Activated naive CD4-positive, alpha-beta T cell treated with anti-CD3 and anti-CD28 coated beads, Interleukin-2, amount 10 ng/mL, durations not matched to agents 7 days and 5 days (primary cell): Measurements from ENCODE around the gene SCUBE1.
A peak's percentile ranks its signal among the peaks of the same experiment; 100 is the strongest.
"Not testable (repeated sequence)": the region's sequence is repeated elsewhere in the genome, so short reads cannot be mapped to it uniquely, and the experiment has no call there.

Experiments
- CTCF ChIA-PET: fragments of 350-600 bp; sonication (Branson Sonifier 250); formaldehyde crosslinking; loops from one replicate; lab custom pipeline; 2021; ENCODE audit warnings: antibody characterized with exemption; lab: Charles Lee
- DNase-seq: peaks from one replicate; pipeline ENCODE4 v3.0.0-alpha.2; 2020
- H3K27ac Mint-ChIP-seq: one replicate; pipeline ENCODE4 v1.8.0; 2021; ENCODE audit warnings: mild to moderate bottlenecking, moderate library complexity, mixed read lengths
- H3K27me3 Mint-ChIP-seq: one replicate; pipeline ENCODE4 v1.8.0; 2021; ENCODE audit warnings: mild to moderate bottlenecking, mixed read lengths
- H3K36me3 Mint-ChIP-seq: one replicate; pipeline ENCODE4 v1.8.0; 2021; ENCODE audit warnings: mixed read lengths
- H3K4me1 Mint-ChIP-seq: one replicate; pipeline ENCODE4 v1.8.0; 2021; ENCODE audit warnings: mixed read lengths
- H3K4me3 Mint-ChIP-seq: one replicate; pipeline ENCODE4 v1.8.0; 2021; ENCODE audit warnings: mild to moderate bottlenecking, moderate library complexity, mixed read lengths
- H3K9me3 Mint-ChIP-seq: one replicate; pipeline ENCODE4 v1.8.0; 2021; ENCODE audit warnings: mixed read lengths

The SCUBE1 gene

GRCh38 chr22:43287441-43287840 lies 55.7 kb downstream of the SCUBE1 start:
- H3K4me1 Mint-ChIP-seq: peaks cover 17% of the 10 kb centered on the region
- peaks cover 21% of the 10 kb centered on the region for H3K27me3 Mint-ChIP-seq
- no peaks in the 10 kb centered on the region for H3K9me3 Mint-ChIP-seq
- CTCF ChIA-PET: interaction anchor here (4.0 kb wide), 1 partner anchor 59 kb away, joined by 19 read pairs; no protein-coding TSS in a partner anchor
- no peak overlapping the region for H3K27ac Mint-ChIP-seq
- H3K36me3 Mint-ChIP-seq: no peaks in the 10 kb centered on the region
- H3K4me3 Mint-ChIP-seq: no peak overlapping the region
- DNase-seq: no peak

GRCh38 chr22:43281394-43281793 lies 61.8 kb downstream of the SCUBE1 start:
- Mint-ChIP-seq H3K4me3 (no peak overlapping the region), H3K36me3 (no peaks in the 10 kb centered on the region), H3K27ac (no peak overlapping the region), H3K27me3 (peaks cover 20% of the 10 kb centered on the region), H3K4me1 (peaks cover 3% of the 10 kb centered on the region), H3K9me3 (no peaks in the 10 kb centered on the region)
- no peak for DNase-seq
- CTCF ChIA-PET: interaction anchor here (1.0 kb wide), 1 partner anchor 50 kb away, joined by 3 read pairs; no protein-coding TSS in a partner anchor

GRCh38 chr22:43280523-43280886 lies 62.7 kb downstream of the SCUBE1 start:
- H3K9me3 Mint-ChIP-seq, H3K36me3 Mint-ChIP-seq, DNase-seq, H3K27ac Mint-ChIP-seq, H3K4me1 Mint-ChIP-seq, H3K4me3 Mint-ChIP-seq: not testable (repeated sequence)
- CTCF ChIA-PET: interaction anchor here (1.0 kb wide), 1 partner anchor 49 kb away, joined by 3 read pairs; no protein-coding TSS in a partner anchor
- H3K27me3 Mint-ChIP-seq: peaks cover 20% of the 10 kb centered on the region

DNA sequence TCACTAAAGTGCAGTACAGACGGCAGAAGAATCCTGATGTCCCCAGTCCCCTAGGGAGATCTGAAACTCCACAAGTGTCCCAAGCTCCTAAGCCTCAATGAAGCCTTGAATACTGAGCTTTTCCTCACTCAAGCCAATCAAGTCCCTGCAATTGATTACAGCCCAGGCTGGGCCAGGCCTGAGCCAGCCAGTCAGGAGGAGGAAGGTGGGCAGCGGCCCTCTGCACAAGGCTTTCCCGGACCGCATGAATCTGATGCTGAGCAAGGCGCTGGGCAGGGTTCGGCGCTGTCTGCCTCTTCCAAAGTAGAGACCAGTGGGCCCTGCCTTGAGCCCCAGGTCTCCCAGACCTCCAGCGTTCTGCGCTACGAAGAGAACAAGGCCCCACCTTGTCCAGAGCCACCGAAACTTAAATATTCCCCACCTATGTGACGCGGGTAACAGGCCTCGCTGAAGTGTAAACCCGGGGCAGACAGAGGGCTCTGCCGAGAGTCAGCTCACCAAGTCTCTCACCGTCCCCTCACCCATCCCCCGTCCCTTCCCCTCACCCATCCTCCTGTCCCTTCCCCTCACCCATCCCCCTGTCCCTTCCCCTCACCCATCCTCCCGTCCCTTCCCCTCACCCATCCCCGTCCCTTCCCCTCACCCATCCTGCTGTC lies 63.2 kb downstream of the SCUBE1 start:
- Mint-ChIP-seq H3K9me3 (no peaks in the 10 kb centered on the region), H3K36me3 (no peaks in the 10 kb centered on the region), H3K4me3 (no peak overlapping the region), H3K27me3 (peaks cover 16% of the 10 kb centered on the region), H3K4me1 (peaks cover 3% of the 10 kb centered on the region), H3K27ac (no peak overlapping the region)
- no peak for DNase-seq
- CTCF ChIA-PET: interaction anchor here (3.7 kb wide), 1 partner anchor 66 kb away, joined by 25 read pairs; no protein-coding TSS in a partner anchor

GRCh38 chr22:43277987-43278601 lies 65.1 kb downstream of the SCUBE1 start:
- H3K27ac Mint-ChIP-seq: no peak overlapping the region
- no peak for DNase-seq
- H3K36me3 Mint-ChIP-seq: no peaks in the 10 kb centered on the region
- H3K4me1 Mint-ChIP-seq: peaks cover 3% of the 10 kb centered on the region
- H3K27me3 Mint-ChIP-seq: peaks cover 25% of the 10 kb centered on the region
- no peaks in the 10 kb centered on the region for H3K9me3 Mint-ChIP-seq
- H3K4me3 Mint-ChIP-seq: no peak overlapping the region
- CTCF ChIA-PET: interaction anchor here (0.7 to 3.7 kb wide), 4 partner anchors 8 to 68 kb away, joined by 3 to 25 read pairs (median 4); no protein-coding TSS in a partner anchor

- H3K36me3 Mint-ChIP-seq: no peaks in the 10 kb centered on the region
- H3K9me3 Mint-ChIP-seq: no peaks in the 10 kb centered on the region
- DNase-seq: no peak
- H3K4me3 Mint-ChIP-seq: no peak overlapping the region
- H3K4me1 Mint-ChIP-seq: peaks cover 3% of the 10 kb centered on the region
- H3K27me3 Mint-ChIP-seq: peaks cover 25% of the 10 kb centered on the region
- CTCF ChIA-PET: interaction anchor here (1.1 to 6.4 kb wide), 3 partner anchors 9 to 109 kb away, joined by 4 to 62 read pairs (median 25); no protein-coding TSS in a partner anchor
- no peak overlapping the region for H3K27ac Mint-ChIP-seq
Observed at GRCh38 chr22:43277091-43277490, 66.1 kb downstream of the SCUBE1 start.

- no peaks in the 10 kb centered on the region for H3K9me3 Mint-ChIP-seq
- H3K4me1 Mint-ChIP-seq: peaks cover 3% of the 10 kb centered on the region
- no peak overlapping the region for H3K27ac Mint-ChIP-seq
- H3K4me3 Mint-ChIP-seq: no peak overlapping the region
- DNase-seq: no peak
- CTCF ChIA-PET: interaction anchor here (6.4 to 10.0 kb wide), 2 partner anchors 69 to 110 kb away, joined by 62 to 197 read pairs; partner anchors contain the start of gene SCUBE1
- peaks cover 20% of the 10 kb centered on the region for H3K27me3 Mint-ChIP-seq
- no peaks in the 10 kb centered on the region for H3K36me3 Mint-ChIP-seq
Observed at GRCh38 chr22:43276321-43276720, 66.9 kb downstream of the SCUBE1 start.

GRCh38 chr22:43275545-43276317 lies 67.4 kb downstream of the SCUBE1 start:
- Mint-ChIP-seq H3K4me1 (peaks cover 3% of the 10 kb centered on the region), H3K27me3 (peaks cover 20% of the 10 kb centered on the region), H3K4me3 (no peak overlapping the region), H3K36me3 (no peaks in the 10 kb centered on the region), H3K27ac (no peak overlapping the region), H3K9me3 (no peaks in the 10 kb centered on the region)
- CTCF ChIA-PET: interaction anchor here (6.4 to 10.0 kb wide), 2 partner anchors 70 to 111 kb away, joined by 62 to 197 read pairs; partner anchors contain the start of gene SCUBE1
- no peak for DNase-seq

DNA sequence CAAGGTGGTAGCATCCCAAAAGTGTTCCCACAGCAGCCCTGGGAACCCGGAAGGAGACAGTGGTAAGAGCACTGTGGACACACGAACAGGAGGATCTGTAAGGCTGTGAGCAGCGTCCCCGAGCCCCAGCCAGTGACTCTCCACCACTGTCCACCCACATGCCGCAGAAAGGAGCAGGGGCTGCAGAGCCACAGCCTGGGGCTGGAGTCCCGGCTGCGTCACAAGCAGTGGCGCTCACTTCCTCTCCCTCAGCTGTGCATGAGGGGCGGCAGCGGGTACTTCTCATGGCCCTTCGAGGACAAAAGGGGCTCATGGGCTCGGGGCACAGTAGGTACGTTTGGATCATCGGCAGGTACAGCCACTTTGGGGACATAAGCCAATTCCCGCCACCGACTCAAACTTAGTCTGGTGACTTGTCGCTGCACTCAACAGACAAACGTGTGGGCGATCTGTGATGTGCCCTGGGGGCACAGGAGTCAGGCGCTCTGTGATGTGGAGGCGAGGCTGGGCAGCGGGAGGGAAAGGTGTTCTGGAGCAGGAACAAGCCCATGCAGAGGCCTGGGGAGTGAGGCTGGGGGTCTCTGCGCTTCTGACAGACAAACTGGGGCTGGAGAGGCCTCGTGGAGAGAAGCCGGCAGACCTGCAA lies 68.5 kb downstream of the SCUBE1 start:
- H3K4me3 Mint-ChIP-seq: no peak overlapping the region
- CTCF ChIA-PET: interaction anchor here (0.7 to 10.0 kb wide), 15 partner anchors 8 to 112 kb away, joined by 3 to 197 read pairs (median 5); partner anchors contain the start of gene SCUBE1
- H3K27me3 Mint-ChIP-seq: peaks cover 21% of the 10 kb centered on the region

GRCh38 chr22:43273902-43274484 lies 69.2 kb downstream of the SCUBE1 start:
- Mint-ChIP-seq H3K36me3 (no peaks in the 10 kb centered on the region), H3K4me1 (peaks cover 3% of the 10 kb centered on the region), H3K9me3 (no peaks in the 10 kb centered on the region), H3K27ac (no peak overlapping the region), H3K4me3 (no peak overlapping the region), H3K27me3 (peaks cover 28% of the 10 kb centered on the region)
- CTCF ChIA-PET: interaction anchor here (0.7 to 10.0 kb wide), 18 partner anchors 8 to 113 kb away, joined by 3 to 197 read pairs (median 5); partner anchors contain the start of gene SCUBE1
- peak; percentile 63 for DNase-seq

More for the DNA sequence above, 68.5 kb downstream of the SCUBE1 start:
- Mint-ChIP-seq H3K9me3 (no peaks in the 10 kb centered on the region), H3K27ac (peak overlapping the region; percentile 19), H3K36me3 (no peaks in the 10 kb centered on the region), H3K4me1 (peaks cover 3% of the 10 kb centered on the region)
- DNase-seq: no peak

GRCh38 chr22:43272869-43273318 lies 70.3 kb downstream of the SCUBE1 start:
- Mint-ChIP-seq H3K9me3 (no peaks in the 10 kb centered on the region), H3K4me3 (no peak overlapping the region), H3K36me3 (no peaks in the 10 kb centered on the region), H3K4me1 (no peaks in the 10 kb centered on the region), H3K27me3 (peaks cover 39% of the 10 kb centered on the region), H3K27ac (no peak overlapping the region)
- no peak for DNase-seq
- CTCF ChIA-PET: interaction anchor here (1.0 to 10.0 kb wide), 13 partner anchors 8 to 114 kb away, joined by 3 to 197 read pairs (median 13); partner anchors contain the start of gene SCUBE1

- Mint-ChIP-seq H3K9me3 (no peaks in the 10 kb centered on the region), H3K27ac (no peak overlapping the region), H3K4me3 (no peak overlapping the region), H3K27me3 (peaks cover 45% of the 10 kb centered on the region), H3K36me3 (no peaks in the 10 kb centered on the region), H3K4me1 (no peaks in the 10 kb centered on the region)
- DNase-seq: no peak
- CTCF ChIA-PET: interaction anchor here (1.0 to 10.0 kb wide), 9 partner anchors 8 to 114 kb away, joined by 3 to 197 read pairs (median 17); partner anchors contain the start of gene SCUBE1
Observed at GRCh38 chr22:43272301-43272700, 70.9 kb downstream of the SCUBE1 start.

DNA sequence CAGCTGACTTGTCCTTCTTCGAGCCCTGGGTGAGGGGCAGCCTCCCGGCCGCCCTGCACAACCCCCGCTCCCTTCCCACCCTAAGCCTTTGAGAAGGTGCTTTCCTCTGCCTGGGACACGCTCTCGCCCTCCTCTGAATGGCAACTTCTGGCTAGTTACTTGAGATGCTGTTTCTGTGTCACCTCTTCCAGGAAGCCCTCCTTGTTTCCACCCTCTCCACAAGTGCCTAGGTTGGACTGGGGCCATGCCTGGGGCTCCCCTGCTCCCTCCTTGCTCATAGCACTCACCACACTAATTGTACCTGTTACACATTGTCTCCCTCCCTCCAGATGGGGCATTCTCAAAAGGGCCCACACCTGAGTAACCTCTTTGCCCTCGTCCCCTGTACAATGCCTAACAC lies 72.2 kb downstream of the SCUBE1 start:
- Mint-ChIP-seq H3K36me3 (no peaks in the 10 kb centered on the region), H3K9me3 (no peaks in the 10 kb centered on the region), H3K4me1 (no peaks in the 10 kb centered on the region), H3K27me3 (peaks cover 58% of the 10 kb centered on the region), H3K27ac (no peak overlapping the region), H3K4me3 (no peak overlapping the region)
- no peak for DNase-seq
- CTCF ChIA-PET: interaction anchor here (6.0 to 10.0 kb wide), 3 partner anchors 40 to 116 kb away, joined by 49 to 197 read pairs (median 62); partner anchors contain the start of gene SCUBE1
